ENCODE results near the gene LNX2.

GRCh38 chr13:27601208-27601607 is 19.1 kb downstream of the LNX2 start:
- TF ChIP-seq MAZ (IDR thresholded peaks at IDR 0.05; ENCODE audit: borderline replicate concordance, low read depth, low read length) (no peak), CTCF (conservative IDR thresholded peaks at IDR 0.05; ENCODE audit: low read depth, low read length) (no peak), ELK1 (IDR thresholded peaks at IDR 0.05; ENCODE audit: borderline replicate concordance, low read depth, low read length) (no peak), CEBPB (IDR thresholded peaks at IDR 0.05; ENCODE audit: low read depth, low read length) (no peak), POLR2A (IDR thresholded peaks at IDR 0.05; ENCODE audit: low read depth, low read length) (no peak), USF2 (IDR thresholded peaks at IDR 0.05; ENCODE audit: low read depth, low read length) (no peak), SMC3 (IDR thresholded peaks at IDR 0.05; ENCODE audit: low read depth, low read length) (no peak), RCOR1 (IDR thresholded peaks at IDR 0.05; ENCODE audit: insufficient replicate concordance, low read length) (no peak), MAFK (IDR thresholded peaks at IDR 0.05; ENCODE audit: low read depth, low read length) (no peak)
